ENCODE measurements around the gene GOLPH3. TPM values are rescaled to one million over a fixed set of nuclear protein-coding genes. Genes with fewer than 3 reads are reported as not detected.

Gene GOLPH3
- total and polyA plus RNA-seq, 2 experiments from 2014 or later: 68.5 to 96.1 TPM

DNA sequence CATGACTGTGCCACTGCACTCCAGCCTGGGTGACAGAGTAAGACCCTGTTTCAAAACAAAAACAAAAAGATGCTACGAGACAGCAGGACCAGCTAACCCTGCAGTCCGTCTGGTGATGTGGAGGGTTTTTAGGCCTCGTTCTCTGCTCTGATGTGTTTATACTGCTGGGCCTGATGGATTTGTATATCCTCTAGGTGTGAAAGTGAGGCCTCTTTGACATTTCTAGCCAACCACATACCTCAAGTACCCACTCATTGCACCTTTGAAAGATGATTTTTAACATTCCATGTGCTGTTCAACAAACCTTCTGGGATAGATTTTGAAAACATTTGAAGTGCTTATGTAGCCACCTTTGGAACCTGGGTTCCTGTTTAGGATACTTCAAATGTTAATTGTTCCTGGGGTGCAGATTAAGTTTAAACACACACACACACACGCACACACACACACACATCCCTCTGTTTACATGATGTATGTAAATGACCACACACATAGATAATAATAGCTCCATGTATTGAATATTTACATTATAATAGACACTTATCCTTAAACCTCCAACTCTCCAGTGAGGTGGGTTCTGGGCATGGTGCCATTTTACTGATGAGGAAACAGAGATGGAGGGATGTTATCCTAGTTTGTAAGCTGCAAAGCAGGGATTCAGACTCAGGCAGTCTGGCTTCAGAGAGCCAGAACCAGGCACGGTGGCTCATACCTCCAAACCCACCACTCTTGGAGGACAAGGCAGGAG, 48.8 kb upstream of the GOLPH3 start:
- Mint-ChIP-seq H3K36me3 (ENCODE audit: low read depth) (peaks cover 12% of the 10 kb centered on the region; the same call in 2 of the 3 replicates), H3K27me3 (ENCODE audit: insufficient read depth, low read depth, poor library complexity) (peaks cover 4% of the 10 kb centered on the region), H3K9me3 (no peaks in the 10 kb centered on the region), H3K4me1 (peaks cover 15% of the 10 kb centered on the region), H3K4me3 (no peak overlapping the region), H3K27ac (no peak overlapping the region)
- H3K4me3 ChIP-seq: no peak overlapping the region
- TF ChIP-seq STAT1 (IDR thresholded peaks at IDR 0.05; ENCODE audit: unreplicated experiment) (no peak), CREB1 (CRISPR knock-in tag; IDR thresholded peaks at IDR 0.05; ENCODE audit: low read depth) (no peak), POLR2AphosphoS5 (IDR thresholded peaks at IDR 0.05; ENCODE audit: low read depth) (no peak), EZH2 (IDR thresholded peaks at IDR 0.05; ENCODE audit: low read depth, unreplicated experiment) (no peak)
- TF ChIP-seq, protein P1, sequence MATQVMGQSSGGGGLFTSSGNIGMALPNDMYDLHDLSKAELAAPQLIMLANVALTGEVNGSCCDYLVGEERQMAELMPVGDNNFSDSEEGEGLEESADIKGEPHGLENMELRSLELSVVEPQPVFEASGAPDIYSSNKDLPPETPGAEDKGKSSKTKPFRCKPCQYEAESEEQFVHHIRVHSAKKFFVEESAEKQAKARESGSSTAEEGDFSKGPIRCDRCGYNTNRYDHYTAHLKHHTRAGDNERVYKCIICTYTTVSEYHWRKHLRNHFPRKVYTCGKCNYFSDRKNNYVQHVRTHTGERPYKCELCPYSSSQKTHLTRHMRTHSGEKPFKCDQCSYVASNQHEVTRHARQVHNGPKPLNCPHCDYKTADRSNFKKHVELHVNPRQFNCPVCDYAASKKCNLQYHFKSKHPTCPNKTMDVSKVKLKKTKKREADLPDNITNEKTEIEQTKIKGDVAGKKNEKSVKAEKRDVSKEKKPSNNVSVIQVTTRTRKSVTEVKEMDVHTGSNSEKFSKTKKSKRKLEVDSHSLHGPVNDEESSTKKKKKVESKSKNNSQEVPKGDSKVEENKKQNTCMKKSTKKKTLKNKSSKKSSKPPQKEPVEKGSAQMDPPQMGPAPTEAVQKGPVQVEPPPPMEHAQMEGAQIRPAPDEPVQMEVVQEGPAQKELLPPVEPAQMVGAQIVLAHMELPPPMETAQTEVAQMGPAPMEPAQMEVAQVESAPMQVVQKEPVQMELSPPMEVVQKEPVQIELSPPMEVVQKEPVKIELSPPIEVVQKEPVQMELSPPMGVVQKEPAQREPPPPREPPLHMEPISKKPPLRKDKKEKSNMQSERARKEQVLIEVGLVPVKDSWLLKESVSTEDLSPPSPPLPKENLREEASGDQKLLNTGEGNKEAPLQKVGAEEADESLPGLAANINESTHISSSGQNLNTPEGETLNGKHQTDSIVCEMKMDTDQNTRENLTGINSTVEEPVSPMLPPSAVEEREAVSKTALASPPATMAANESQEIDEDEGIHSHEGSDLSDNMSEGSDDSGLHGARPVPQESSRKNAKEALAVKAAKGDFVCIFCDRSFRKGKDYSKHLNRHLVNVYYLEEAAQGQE (IDR thresholded peaks at IDR 0.05; ENCODE audit: unreplicated experiment): no peak
- TF ChIP-seq, protein P2, sequence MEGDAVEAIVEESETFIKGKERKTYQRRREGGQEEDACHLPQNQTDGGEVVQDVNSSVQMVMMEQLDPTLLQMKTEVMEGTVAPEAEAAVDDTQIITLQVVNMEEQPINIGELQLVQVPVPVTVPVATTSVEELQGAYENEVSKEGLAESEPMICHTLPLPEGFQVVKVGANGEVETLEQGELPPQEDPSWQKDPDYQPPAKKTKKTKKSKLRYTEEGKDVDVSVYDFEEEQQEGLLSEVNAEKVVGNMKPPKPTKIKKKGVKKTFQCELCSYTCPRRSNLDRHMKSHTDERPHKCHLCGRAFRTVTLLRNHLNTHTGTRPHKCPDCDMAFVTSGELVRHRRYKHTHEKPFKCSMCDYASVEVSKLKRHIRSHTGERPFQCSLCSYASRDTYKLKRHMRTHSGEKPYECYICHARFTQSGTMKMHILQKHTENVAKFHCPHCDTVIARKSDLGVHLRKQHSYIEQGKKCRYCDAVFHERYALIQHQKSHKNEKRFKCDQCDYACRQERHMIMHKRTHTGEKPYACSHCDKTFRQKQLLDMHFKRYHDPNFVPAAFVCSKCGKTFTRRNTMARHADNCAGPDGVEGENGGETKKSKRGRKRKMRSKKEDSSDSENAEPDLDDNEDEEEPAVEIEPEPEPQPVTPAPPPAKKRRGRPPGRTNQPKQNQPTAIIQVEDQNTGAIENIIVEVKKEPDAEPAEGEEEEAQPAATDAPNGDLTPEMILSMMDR (conservative IDR thresholded peaks at IDR 0.05; ENCODE audit: low read depth in 2 of 2): no peak
- H3K36me3 ChIP-seq (ENCODE audit: insufficient read depth): no peaks in the 10 kb centered on the region
- no peak overlapping the region for H3K27ac ChIP-seq (ENCODE audit: low read depth)
- H3K79me2 ChIP-seq (replicated peaks; ENCODE audit: insufficient read depth): no peaks in the 10 kb centered on the region
- no peak overlapping the region for H3K4me2 ChIP-seq
- no peak for ATAC-seq
- H2AFZ ChIP-seq: no peak overlapping the region
- no peaks in the 10 kb centered on the region for H3K9me2 ChIP-seq (ENCODE audit: insufficient read depth)
- H3K4me1 ChIP-seq (ENCODE audit: insufficient read depth): peaks cover 8% of the 10 kb centered on the region; the same call in 1 of the 2 replicates
- no peaks in the 10 kb centered on the region for H3F3A ChIP-seq (replicated peaks; ENCODE audit: low read depth)
- no peaks in the 10 kb centered on the region for H4K20me1 ChIP-seq (replicated peaks; ENCODE audit: insufficient read depth)
- no peaks in the 10 kb centered on the region for H3K27me3 ChIP-seq (ENCODE audit: insufficient read depth)
- DNase-seq (ENCODE audit: low spot score): no peak

DNA sequence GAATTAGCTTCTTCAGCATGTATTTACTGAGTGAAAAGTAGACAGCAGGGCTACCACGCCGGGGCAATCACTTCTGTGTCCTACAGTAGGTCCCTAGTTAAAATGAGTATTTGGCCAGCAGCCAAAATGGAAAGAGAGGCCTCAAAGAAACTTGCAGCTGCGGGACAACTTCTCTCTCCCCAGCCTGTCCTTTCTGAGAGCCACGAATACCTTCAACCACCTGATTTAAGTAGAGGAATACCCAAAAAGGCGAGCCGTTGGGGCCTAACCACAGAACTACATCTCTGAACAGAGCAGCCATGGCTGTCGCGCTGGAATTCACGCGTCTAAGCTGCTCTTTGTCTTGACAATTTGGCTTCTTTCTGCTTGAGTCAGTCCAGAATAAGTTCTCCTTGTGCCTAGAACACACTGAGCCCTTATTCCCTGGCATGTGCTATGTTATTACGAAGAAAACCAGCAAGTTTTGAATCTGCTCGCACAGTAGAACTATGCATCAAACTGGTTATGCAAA, 43.8 kb upstream of the GOLPH3 start:
- Mint-ChIP-seq H3K4me3 (no peak overlapping the region), H3K27ac (no peak overlapping the region), H3K36me3 (ENCODE audit: low read depth) (no peaks in the 10 kb centered on the region; the same call in 2 of the 3 replicates), H3K4me1 (peaks cover 3% of the 10 kb centered on the region; the same call in 2 of the 3 replicates), H3K9me3 (no peaks in the 10 kb centered on the region), H3K27me3 (ENCODE audit: insufficient read depth, low read depth, poor library complexity) (peaks cover 2% of the 10 kb centered on the region)
- 0 out of 2 replicates have a peak overlapping the region, but pooled peaks have one; percentile 36 for H3K27ac ChIP-seq (ENCODE audit: low read depth)
- peak overlapping the region; percentile 78 for H2AFZ ChIP-seq
- H3K9me2 ChIP-seq (ENCODE audit: insufficient read depth): no peaks in the 10 kb centered on the region
- ATAC-seq (peak; percentile 38; the same call in 1 of the 3 replicates), DNase-seq (ENCODE audit: low spot score) (no peak)
- H3K79me2 ChIP-seq (replicated peaks; ENCODE audit: insufficient read depth): no peaks in the 10 kb centered on the region
- no peak overlapping the region for H3K4me3 ChIP-seq
- H3K36me3 ChIP-seq (ENCODE audit: insufficient read depth): no peaks in the 10 kb centered on the region
- H3K27me3 ChIP-seq (ENCODE audit: insufficient read depth): no peaks in the 10 kb centered on the region
- no peaks in the 10 kb centered on the region for H4K20me1 ChIP-seq (replicated peaks; ENCODE audit: insufficient read depth)
- H3K4me2 ChIP-seq: no peak overlapping the region
- 0 out of 2 replicates have a peak, but pooled peaks cover 2% of the 10 kb centered on the region for H3K4me1 ChIP-seq (ENCODE audit: insufficient read depth)
- H3F3A ChIP-seq (replicated peaks; ENCODE audit: low read depth): no peaks in the 10 kb centered on the region
- TF ChIP-seq EZH2 (IDR thresholded peaks at IDR 0.05; ENCODE audit: low read depth, unreplicated experiment) (no peak), EZH2phosphoT487 (IDR thresholded peaks at IDR 0.05; ENCODE audit: unreplicated experiment) (no peak), ZNF331 (CRISPR knock-in tag; IDR thresholded peaks at IDR 0.05; ENCODE audit: low read depth) (no peak), NANOG (IDR thresholded peaks at IDR 0.05; ENCODE audit: borderline replicate concordance) (no peak), STAT1 (IDR thresholded peaks at IDR 0.05; ENCODE audit: unreplicated experiment) (no peak), ZNF114 (CRISPR knock-in tag; IDR thresholded peaks at IDR 0.05) (no peak), CREB1 (CRISPR knock-in tag; IDR thresholded peaks at IDR 0.05; ENCODE audit: low read depth) (no peak), POLR2AphosphoS5 (IDR thresholded peaks at IDR 0.05; ENCODE audit: low read depth) (no peak)
- TF ChIP-seq, protein P1 (IDR thresholded peaks at IDR 0.05; ENCODE audit: unreplicated experiment): no peak
- TF ChIP-seq, protein P2 (conservative IDR thresholded peaks at IDR 0.05; ENCODE audit: low read depth in 2 of 2): no peak

All from GM23338 (cell line).